ENCODE measurements around the gene MYADM.

DNA sequence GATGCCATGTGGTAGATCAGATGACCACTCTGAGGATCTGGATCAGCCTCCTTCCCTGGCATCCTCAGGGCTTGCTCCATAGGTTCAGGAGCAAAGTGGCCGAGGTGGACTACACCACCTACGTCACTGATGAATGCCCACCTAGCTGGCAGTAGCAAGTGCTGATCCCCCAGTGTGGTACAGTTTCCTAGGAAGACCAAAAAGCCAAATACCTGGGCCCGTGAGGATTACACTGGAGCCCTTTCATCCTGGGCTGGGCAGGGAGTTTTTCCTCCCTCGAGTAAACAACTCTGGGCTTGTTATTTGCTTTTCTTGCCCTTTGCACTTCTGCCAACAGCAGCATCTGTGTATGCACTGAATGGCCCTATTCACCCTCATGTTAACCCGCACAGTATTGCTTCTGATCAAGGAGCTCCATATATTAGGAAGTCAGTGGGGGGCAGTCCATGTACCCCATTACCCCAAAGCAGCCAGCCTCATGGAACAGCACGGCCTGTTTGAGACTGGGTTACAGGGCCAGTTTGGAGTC is 3.3 kb upstream of the MYADM start:
- TF ChIP-seq, protein P1, sequence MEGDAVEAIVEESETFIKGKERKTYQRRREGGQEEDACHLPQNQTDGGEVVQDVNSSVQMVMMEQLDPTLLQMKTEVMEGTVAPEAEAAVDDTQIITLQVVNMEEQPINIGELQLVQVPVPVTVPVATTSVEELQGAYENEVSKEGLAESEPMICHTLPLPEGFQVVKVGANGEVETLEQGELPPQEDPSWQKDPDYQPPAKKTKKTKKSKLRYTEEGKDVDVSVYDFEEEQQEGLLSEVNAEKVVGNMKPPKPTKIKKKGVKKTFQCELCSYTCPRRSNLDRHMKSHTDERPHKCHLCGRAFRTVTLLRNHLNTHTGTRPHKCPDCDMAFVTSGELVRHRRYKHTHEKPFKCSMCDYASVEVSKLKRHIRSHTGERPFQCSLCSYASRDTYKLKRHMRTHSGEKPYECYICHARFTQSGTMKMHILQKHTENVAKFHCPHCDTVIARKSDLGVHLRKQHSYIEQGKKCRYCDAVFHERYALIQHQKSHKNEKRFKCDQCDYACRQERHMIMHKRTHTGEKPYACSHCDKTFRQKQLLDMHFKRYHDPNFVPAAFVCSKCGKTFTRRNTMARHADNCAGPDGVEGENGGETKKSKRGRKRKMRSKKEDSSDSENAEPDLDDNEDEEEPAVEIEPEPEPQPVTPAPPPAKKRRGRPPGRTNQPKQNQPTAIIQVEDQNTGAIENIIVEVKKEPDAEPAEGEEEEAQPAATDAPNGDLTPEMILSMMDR (IDR thresholded peaks at IDR 0.05; ENCODE audit: insufficient read depth, low read length), result no peak
- TF ChIP-seq GABPA (IDR thresholded peaks at IDR 0.05; ENCODE audit: low read depth), result no peak
- TF ChIP-seq, protein P2, sequence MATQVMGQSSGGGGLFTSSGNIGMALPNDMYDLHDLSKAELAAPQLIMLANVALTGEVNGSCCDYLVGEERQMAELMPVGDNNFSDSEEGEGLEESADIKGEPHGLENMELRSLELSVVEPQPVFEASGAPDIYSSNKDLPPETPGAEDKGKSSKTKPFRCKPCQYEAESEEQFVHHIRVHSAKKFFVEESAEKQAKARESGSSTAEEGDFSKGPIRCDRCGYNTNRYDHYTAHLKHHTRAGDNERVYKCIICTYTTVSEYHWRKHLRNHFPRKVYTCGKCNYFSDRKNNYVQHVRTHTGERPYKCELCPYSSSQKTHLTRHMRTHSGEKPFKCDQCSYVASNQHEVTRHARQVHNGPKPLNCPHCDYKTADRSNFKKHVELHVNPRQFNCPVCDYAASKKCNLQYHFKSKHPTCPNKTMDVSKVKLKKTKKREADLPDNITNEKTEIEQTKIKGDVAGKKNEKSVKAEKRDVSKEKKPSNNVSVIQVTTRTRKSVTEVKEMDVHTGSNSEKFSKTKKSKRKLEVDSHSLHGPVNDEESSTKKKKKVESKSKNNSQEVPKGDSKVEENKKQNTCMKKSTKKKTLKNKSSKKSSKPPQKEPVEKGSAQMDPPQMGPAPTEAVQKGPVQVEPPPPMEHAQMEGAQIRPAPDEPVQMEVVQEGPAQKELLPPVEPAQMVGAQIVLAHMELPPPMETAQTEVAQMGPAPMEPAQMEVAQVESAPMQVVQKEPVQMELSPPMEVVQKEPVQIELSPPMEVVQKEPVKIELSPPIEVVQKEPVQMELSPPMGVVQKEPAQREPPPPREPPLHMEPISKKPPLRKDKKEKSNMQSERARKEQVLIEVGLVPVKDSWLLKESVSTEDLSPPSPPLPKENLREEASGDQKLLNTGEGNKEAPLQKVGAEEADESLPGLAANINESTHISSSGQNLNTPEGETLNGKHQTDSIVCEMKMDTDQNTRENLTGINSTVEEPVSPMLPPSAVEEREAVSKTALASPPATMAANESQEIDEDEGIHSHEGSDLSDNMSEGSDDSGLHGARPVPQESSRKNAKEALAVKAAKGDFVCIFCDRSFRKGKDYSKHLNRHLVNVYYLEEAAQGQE (IDR thresholded peaks at IDR 0.05; ENCODE audit: insufficient replicate concordance, low read depth), result no peak
